A673 (cell line): ENCODE measurements around the gene CHCHD6.

Source experiments
- EZH2 ChIP-seq: fragments of 200-600 bp; sonication (generic); IDR thresholded peaks from 2 replicates; pipeline ENCODE4 v1.6.1; 2017; ENCODE audit warnings: borderline replicate concordance, low read depth, mild to moderate bottlenecking, mixed read lengths, antibody characterized with exemption, low read length; ENCODE audit not compliant: poor library complexity, severe bottlenecking
- TF ChIP-seq, protein P1 (sequence below): fragments of 300-800, 200-600 bp; sonication (generic); conservative IDR thresholded peaks from 2 replicates; pipeline ENCODE4 v1.5.1; 2017; ENCODE audit warnings: low read depth, mild to moderate bottlenecking, antibody characterized with exemption, low read length, moderate library complexity, mixed read lengths

DNA sequence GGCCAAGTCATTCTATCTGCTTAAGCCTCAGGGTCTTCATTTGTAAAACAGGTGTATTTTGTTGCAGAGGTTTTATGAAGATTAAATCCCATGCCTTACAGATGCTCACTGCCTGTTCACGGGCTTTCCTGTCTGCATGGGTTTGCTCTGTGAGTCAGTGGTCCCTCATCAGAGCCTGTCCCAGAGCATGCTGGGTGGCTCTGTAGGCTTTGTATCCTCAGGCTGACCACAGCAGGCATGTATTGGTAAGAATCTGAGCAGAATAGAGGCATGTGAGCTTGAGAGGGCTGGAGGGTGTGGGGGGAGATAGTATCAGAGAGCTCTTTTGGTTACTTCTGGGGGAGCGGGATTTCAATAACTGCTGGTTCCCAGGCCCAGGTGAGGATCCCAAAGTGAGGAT is 233.5 kb downstream of the CHCHD6 start:
- TF ChIP-seq, protein P1, sequence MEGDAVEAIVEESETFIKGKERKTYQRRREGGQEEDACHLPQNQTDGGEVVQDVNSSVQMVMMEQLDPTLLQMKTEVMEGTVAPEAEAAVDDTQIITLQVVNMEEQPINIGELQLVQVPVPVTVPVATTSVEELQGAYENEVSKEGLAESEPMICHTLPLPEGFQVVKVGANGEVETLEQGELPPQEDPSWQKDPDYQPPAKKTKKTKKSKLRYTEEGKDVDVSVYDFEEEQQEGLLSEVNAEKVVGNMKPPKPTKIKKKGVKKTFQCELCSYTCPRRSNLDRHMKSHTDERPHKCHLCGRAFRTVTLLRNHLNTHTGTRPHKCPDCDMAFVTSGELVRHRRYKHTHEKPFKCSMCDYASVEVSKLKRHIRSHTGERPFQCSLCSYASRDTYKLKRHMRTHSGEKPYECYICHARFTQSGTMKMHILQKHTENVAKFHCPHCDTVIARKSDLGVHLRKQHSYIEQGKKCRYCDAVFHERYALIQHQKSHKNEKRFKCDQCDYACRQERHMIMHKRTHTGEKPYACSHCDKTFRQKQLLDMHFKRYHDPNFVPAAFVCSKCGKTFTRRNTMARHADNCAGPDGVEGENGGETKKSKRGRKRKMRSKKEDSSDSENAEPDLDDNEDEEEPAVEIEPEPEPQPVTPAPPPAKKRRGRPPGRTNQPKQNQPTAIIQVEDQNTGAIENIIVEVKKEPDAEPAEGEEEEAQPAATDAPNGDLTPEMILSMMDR = no peak
- TF ChIP-seq EZH2 = no peak
